Stimulated activated CD8-positive, alpha-beta memory T cell treated with anti-CD3 and anti-CD28 coated beads, Interleukin-4, amount 100 ng/mL, for 48 hours (primary cell): ENCODE results near the gene HRCT1.
"Not testable (repeated sequence)": the region's sequence is repeated elsewhere in the genome, so short reads cannot be mapped to it uniquely, and the experiment has no call there.

Source experiments
- DNase-seq: peaks from one replicate; pipeline ENCODE4 v3.0.0-alpha.2; 2020

HRCT1 gene

DNA sequence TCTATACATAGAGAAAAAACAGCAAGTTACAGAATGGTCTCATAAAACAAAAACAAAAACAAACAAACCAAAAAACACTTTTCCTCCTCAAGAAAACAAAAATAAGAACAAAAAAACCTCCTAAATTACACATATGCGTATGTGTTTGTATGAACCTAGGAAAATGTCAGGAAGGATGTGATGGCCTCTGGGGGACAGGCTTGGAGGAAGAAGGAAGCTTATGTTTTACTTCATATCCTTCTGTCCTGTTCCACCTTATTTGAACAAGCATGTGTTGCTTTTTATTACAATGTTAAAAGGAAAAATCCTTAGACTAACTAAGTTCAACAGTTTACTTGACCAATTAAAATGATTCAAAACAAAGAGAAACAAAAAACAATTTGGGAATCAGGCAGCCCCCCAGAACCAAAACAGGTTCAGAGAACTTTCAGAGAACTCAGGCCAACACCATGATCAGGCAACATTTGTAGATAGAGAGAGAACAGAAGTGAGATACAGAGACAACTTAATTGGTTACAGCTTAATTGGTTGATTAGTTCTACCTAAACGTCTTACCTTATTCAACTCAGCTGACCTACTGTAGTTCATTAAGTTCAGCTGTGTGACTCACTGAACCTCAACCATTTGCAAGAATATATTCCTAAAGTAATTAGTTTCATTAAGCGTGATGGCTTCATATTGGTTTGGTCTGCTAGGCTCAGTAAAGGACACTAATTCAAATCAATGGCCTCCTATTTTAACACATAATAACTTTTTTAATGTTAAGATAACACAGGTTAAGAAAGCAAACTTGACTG lies 13.4 kb downstream of the HRCT1 start:
- no peak for DNase-seq

GRCh38 chr9:35920051-35920620 lies 14.1 kb downstream of the HRCT1 start:
- no peak for DNase-seq

- DNase-seq: no peak
Observed at GRCh38 chr9:35923598-35923926, 17.6 kb downstream of the HRCT1 start.

GRCh38 chr9:35923927-35924763 lies 18.1 kb downstream of the HRCT1 start:
- DNase-seq: peak; percentile 53

- DNase-seq: no peak
Observed at GRCh38 chr9:35928591-35929452, 22.8 kb downstream of the HRCT1 start.

DNA sequence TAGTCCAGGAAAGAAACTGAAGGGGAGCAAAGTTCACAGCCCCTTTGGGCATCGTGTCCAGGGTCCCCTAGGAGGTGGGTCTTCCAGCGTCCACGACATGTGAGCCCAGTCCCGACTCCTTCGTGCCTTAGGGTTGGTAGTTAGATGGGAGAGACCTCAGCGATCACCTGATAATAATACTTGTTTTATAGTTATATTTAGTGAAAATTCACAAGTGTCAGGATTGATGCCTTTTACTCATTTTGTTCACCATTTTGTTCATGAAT lies 23.4 kb downstream of the HRCT1 start:
- DNase-seq: no peak

DNA sequence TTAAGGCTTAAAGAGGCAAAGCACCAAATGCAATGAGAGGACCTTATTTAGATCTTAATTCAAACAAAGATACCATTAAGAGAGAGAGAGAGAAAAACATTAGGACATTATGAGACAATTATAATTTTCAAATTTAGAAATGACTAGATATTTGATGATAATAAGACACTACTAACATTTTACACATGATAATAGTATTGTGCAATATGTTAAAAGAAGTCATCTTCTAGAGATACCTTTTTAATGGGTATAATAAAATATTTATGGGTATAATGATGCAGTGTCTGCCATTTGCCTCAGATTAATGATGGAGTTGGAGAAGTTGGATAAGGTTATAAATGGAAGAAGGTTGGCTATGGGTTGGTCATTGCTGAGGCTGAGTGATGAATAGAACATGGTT lies 24.5 kb downstream of the HRCT1 start:
- DNase-seq: no peak

GRCh38 chr9:35930989-35931388 lies 25.0 kb downstream of the HRCT1 start:
- no peak for DNase-seq

DNA sequence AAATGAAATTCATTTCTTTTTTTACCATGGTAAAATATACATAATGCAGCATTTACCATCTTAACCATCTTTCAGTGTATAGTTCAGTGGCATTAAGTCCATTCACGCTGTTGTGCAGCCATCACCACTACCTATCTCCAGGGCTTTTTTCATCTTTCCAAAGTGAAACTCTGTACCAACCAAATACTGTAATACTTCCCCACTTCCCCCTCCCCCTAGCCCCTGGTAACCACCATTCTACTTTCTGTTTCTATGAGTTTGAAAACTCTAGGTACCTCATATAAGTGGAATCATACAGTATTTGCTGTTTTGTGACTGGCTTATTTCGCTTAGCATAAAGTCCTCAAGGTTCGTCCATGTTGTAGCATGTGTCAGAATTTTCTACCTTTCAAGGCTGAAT lies 26.7 kb downstream of the HRCT1 start:
- no peak for DNase-seq

GRCh38 chr9:35933550-35934067 lies 27.6 kb downstream of the HRCT1 start:
- no peak for DNase-seq

GRCh38 chr9:35934069-35934468 lies 28.1 kb downstream of the HRCT1 start:
- DNase-seq: not testable (repeated sequence)

- DNase-seq: no peak
Observed at GRCh38 chr9:35935261-35935660, 29.3 kb downstream of the HRCT1 start.

- no peak for DNase-seq
Observed at GRCh38 chr9:35935755-35936509, 29.9 kb downstream of the HRCT1 start.

GRCh38 chr9:35937227-35937626 lies 31.2 kb downstream of the HRCT1 start:
- DNase-seq: no peak

GRCh38 chr9:35938474-35939356 lies 32.7 kb downstream of the HRCT1 start:
- DNase-seq: no peak

DNA sequence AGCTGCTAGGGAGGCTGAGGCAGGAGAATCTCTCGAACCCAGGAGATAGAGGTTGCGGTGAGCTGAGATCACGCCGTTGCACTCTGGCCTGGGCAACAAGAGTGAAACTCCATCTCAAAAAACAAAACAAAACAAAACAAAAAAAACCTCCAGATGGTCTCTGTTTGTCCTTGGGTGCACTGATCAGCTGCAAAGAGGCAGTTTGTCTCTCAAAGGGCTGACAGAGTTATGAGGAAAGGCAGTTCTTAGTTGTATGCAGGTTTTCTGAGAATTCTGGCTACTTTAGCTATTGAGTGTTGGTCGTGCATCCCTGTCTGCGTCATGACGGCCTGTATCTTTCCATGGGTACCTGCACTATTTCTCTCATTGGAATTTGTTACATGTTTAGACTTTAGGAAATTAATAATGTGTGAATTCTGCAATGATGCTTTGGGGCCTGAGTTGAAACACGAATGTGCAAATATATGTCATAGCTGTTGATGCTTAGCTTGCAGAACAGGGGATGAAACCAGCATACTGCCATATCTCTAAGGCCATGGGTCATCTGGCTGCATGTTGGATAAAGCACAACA lies 33.8 kb downstream of the HRCT1 start:
- no peak for DNase-seq

DNA sequence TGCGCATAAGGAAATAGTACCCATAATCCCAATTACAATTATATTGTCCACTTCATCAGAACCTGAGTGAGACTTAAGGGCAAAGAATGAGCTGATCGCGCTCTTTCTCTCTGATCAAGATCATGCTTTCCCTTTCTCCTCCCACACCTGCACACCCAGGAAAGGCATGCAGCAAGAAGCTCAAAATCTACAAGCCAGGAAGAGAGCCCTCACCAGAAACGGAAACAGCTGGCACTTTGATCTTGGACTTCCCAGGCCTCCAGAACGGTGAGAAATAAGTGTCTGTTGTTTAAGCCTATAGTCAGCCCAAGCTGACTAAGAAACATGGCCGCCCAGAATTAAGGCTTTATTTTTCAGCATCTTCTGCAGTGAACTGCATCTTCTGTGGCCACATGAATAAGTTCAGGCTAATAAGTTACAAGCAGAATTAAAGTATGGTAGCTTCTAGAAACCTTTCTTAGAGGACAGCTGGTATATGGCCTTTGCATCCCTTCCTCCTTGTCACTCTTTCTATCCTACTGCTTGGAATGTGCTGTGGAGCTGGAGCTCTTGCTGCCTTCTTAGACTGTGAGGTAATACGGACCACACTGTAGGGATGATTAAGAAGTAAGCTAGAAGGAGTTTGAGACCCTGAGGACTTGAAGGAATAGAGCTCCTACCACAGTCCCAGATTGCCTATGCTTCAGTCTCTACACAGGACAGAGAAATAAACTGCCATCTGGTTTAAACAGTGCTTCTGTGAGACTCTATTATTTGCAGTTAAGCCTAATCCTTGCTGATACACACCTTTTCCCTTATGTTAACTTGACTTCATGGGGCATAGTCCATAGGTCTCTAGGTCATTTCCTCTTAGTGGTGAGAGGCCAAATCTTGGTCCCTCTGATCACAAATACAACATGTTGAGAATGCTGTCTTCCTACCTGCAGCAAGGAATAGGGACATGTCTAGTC lies 34.7 kb downstream of the HRCT1 start:
- DNase-seq: no peak

DNA sequence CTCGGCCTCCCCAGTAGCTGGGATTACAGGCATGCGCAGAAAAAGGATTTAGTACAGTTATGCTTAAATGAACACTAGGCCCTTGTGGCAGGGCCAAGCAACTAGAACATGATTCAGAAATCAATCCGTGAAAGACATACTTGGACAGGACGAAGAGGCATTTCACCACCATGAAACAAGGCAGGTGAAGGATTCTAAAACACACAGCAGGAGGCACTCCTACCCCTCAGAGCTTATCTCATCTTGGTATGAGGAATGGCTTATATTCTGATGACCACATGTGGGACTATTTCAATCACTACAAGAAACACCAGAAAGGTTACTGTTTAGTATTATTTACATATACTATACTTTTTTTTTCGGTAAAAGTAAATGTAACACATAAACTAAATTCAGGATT lies 36.3 kb downstream of the HRCT1 start:
- no peak for DNase-seq

DNA sequence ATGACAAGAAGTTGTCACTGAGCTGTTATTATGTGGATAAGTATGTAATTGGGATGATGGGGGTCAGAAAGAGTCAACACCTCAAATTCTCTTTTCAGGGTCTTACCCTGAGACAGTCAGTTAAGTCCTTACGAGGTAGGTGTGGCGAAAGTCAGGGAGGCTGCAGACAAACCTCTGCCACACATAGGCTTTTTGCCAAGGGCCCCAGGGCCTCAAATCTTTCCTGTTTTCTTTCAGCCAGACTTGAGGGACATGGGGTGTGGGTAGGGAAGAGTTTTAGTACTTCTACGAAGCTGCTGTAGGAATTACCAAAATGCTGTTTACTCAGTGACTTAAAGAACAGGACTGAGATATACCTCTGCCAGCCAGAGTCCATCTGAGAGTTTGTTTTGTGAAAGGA lies 38.2 kb downstream of the HRCT1 start:
- no peak for DNase-seq

DNA sequence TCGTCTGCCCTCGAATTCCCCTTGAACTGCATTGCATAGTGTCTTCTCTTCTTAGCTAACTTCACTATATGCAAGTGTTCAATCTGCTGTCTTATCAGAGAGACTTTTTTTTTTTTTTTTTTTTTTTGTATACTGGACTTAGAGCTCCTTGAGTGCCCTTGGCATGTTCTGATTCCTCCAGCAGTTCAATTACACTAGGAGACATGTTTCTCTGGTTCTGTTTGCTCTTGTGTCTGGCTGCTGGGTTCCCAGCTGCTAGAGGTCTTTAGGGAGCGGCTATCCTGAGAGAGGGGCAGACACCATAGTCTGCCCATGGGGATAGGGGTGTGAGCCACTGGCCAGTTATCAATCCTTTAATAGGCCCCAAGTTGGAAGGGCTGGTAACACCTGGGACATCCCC lies 38.8 kb downstream of the HRCT1 start:
- DNase-seq: no peak
